Esophagus muscularis mucosa (tissue), 3 donors: ENCODE measurements around the gene DIDO1.

ENCODE experiments used
- CTCF ChIP-seq, 3 experiments: fragments of 200-600 bp in 2 of 3; fragments of 450-650 bp in 1 of 3; sonication (generic) in 2 of 3; IDR thresholded peaks; one replicate each; pipeline ENCODE4 v1.5.1; 2017 to 2019; ENCODE audit warnings: antibody characterized with exemption in 3 of 3, mild to moderate bottlenecking in 2 of 3, moderate library complexity in 1 of 3
- EP300 ChIP-seq: sonication (generic); formaldehyde crosslinking; IDR thresholded peaks from one replicate; pipeline ENCODE4 v1.6.1; 2017; ENCODE audit warnings: antibody characterized with exemption

- TF ChIP-seq EP300: no peak
- no peak for TF ChIP-seq CTCF (IDR thresholded peaks at IDR 0.05)
These were observed 75.9 kb downstream of the DIDO1 start for GRCh38 chr20:62850333-62850974.
